Activated CD4-positive, alpha-beta T cell treated with anti-CD3 and anti-CD28 coated beads, Interleukin-2, amount 50 U/mL, for 24 hours (primary cell): ENCODE measurements around the gene GP1BA.
A peak's percentile ranks its signal among the peaks of the same experiment; 100 is the strongest.

Experiments used
- DNase-seq, 2 donors: peaks; one replicate each; pipeline ENCODE4 v3.0.0-alpha.2; 2020; ENCODE audit warnings: low read depth in 1 of 2, low spot score in 1 of 2

GP1BA gene

GRCh38 chr17:4949321-4950074 lies 17.4 kb downstream of the GP1BA start:
- DNase-seq, result peak; percentile 68 to 76

- no peak for DNase-seq
Measured at GRCh38 chr17:4950075-4950745, 18.1 kb downstream of the GP1BA start.

GRCh38 chr17:4950746-4951204 lies 18.7 kb downstream of the GP1BA start, which contains the start of gene ENO3:
Gene ENO3 (plus strand): TSS chr17:4951119. CDS start chr17:4951830, 711 bp downstream.
- DNase-seq, result no peak

- DNase-seq, result no peak
Measured at GRCh38 chr17:4951486-4951885, 19.4 kb downstream of the GP1BA start.

GRCh38 chr17:4953451-4953961 lies 21.4 kb downstream of the GP1BA start:
- no peak for DNase-seq

- DNase-seq, result no peak
Measured at GRCh38 chr17:4955091-4955490, 23.0 kb downstream of the GP1BA start.

- DNase-seq, result no peak
Measured at GRCh38 chr17:4956493-4957061, 24.5 kb downstream of the GP1BA start.

- DNase-seq, result no peak
Measured at GRCh38 chr17:4958102-4958501, 26.0 kb downstream of the GP1BA start.

GRCh38 chr17:4959261-4959965 lies 27.3 kb downstream of the GP1BA start:
- no peak for DNase-seq

GRCh38 chr17:4960279-4960922 lies 28.3 kb downstream of the GP1BA start:
- no peak for DNase-seq

GRCh38 chr17:4965311-4965986 lies 33.4 kb downstream of the GP1BA start:
- no peak for DNase-seq

GRCh38 chr17:4966844-4967538 lies 34.9 kb downstream of the GP1BA start:
- DNase-seq, result peak; percentile 76 to 94

- peak; percentile 88 to 91 for DNase-seq
Measured at GRCh38 chr17:4967539-4968485, 35.7 kb downstream of the GP1BA start, which contains the start of gene SPAG7. Gene SPAG7 (minus strand): TSS chr17:4967817. CDS start chr17:4967804, 13 bp downstream.

- DNase-seq, result peak in 1 of 2 donors; percentile 32
Measured at GRCh38 chr17:4968486-4969046, 36.5 kb downstream of the GP1BA start.

- peak in 1 of 2 donors; percentile 63 for DNase-seq
Measured at GRCh38 chr17:4969047-4969550, 37.0 kb downstream of the GP1BA start.

- DNase-seq, result no peak
Measured at GRCh38 chr17:4969551-4970173, 37.6 kb downstream of the GP1BA start.

- no peak for DNase-seq
Measured at GRCh38 chr17:4970273-4970672, 38.2 kb downstream of the GP1BA start.
